Tibial nerve (tissue), 4 donors: ENCODE results near the gene PRODH2. TPM values are rescaled to one million over a fixed set of nuclear protein-coding genes. Genes with fewer than 3 reads are reported as not detected.

Experiments used
- DNase-seq, 2 donors: peaks; one replicate each; pipeline ENCODE4 v3.0.0-alpha.2; 2019; ENCODE audit warnings: low spot score in 2 of 2
- H3K27ac ChIP-seq, 4 donors: fragments of 200-600 bp; sonication (generic) in 3 of 4; one replicate each; pipeline ENCODE4 v1.5.1; 2017 to 2019; ENCODE audit warnings: mild to moderate bottlenecking in 1 of 4
- H3K27me3 ChIP-seq, 2 donors: fragments of 200-600 bp; sonication (generic) in 1 of 2; one replicate each; pipeline versions ENCODE4 v1.5.1 to v1.6.0; 2017 to 2019
- H3K36me3 ChIP-seq, 3 donors: fragments of 200-600 bp; sonication (generic); one replicate each; pipeline ENCODE4 v1.5.1; 2018 to 2019
- H3K4me1 ChIP-seq, 4 donors: fragments of 200-600 bp; sonication (generic) in 3 of 4; one replicate each; pipeline ENCODE4 v1.5.1; 2017 to 2019
- H3K4me3 ChIP-seq, 4 donors: fragments of 200-600 bp; sonication (generic) in 3 of 4; one replicate each; pipeline ENCODE4 v1.5.1; 2017 to 2019; ENCODE audit warnings: mild to moderate bottlenecking in 1 of 4, moderate library complexity in 1 of 4
- H3K9me3 ChIP-seq, 4 donors: fragments of 200-600 bp; sonication (generic) in 3 of 4; one replicate each; pipeline ENCODE4 v1.5.1; 2017 to 2019
- CTCF ChIP-seq, 5 experiments: fragments of 200-600 bp in 3 of 5; fragments of 450-650 bp in 2 of 5; sonication (generic) in 3 of 5; IDR thresholded peaks; one replicate each; pipeline ENCODE4 v1.5.1; 2016 to 2019; ENCODE audit warnings: antibody characterized with exemption in 5 of 5, mild to moderate bottlenecking in 3 of 5, moderate library complexity in 2 of 5
- EP300 ChIP-seq, 2 donors: sonication (generic); formaldehyde crosslinking; IDR thresholded peaks; one replicate each; pipeline ENCODE4 v1.6.1; 2017; ENCODE audit warnings: antibody characterized with exemption in 2 of 2, mild to moderate bottlenecking in 1 of 2
- POLR2A ChIP-seq, 2 donors: fragments of 450-650 bp; IDR thresholded peaks; one replicate each; pipeline ENCODE4 v1.6.1; 2017; ENCODE audit warnings: antibody characterized with exemption in 2 of 2, mild to moderate bottlenecking in 2 of 2, moderate library complexity in 2 of 2
- WGBS, 2 donors: methylation state at CpG; one replicate each; pipeline ENCODE4 v1.1.5; 2018; 5-methylcytosine and 5-hydroxymethylcytosine counted together
- total RNA-seq, 4 donors: library from RNA; depleted of rRNA; stranded (reverse); fragments of >200 nt; gene quantifications; one replicate each; pipeline ENCODE4 v1.1.0, GENCODE V29; 2016

The PRODH2 gene
- total RNA-seq, 4 donors from 2014 or later = not detected

GRCh38 chr19:35790981-35791813, 21.4 kb downstream of the PRODH2 start:
- TF ChIP-seq CTCF (IDR thresholded peaks at IDR 0.05) = no peak
- no peak for TF ChIP-seq EP300 (IDR thresholded peaks at IDR 0.05)
- TF ChIP-seq POLR2A (IDR thresholded peaks at IDR 0.05) = no peak
- Histone ChIP-seq H3K27me3 (peaks cover 0 to 6% of the 10 kb centered on the region in 2 donors), H3K4me1 (no peaks in the 10 kb centered on the region), H3K4me3 (no peak overlapping the region), H3K27ac (no peak overlapping the region), H3K9me3 (no peaks in the 10 kb centered on the region), H3K36me3 (peaks cover 0 to 22% (median 0%) of the 10 kb centered on the region in 3 donors)
- WGBS, 2 donors = 54 to 62% methylated on average over 13 to 17 of the region's 20 CpGs
- DNase-seq = no peak

- no peak overlapping the region for H3K4me3 ChIP-seq
- TF ChIP-seq CTCF (IDR thresholded peaks at IDR 0.05) = no peak
- no peak for TF ChIP-seq EP300 (IDR thresholded peaks at IDR 0.05)
- TF ChIP-seq POLR2A (IDR thresholded peaks at IDR 0.05) = no peak
- no peaks in the 10 kb centered on the region for H3K4me1 ChIP-seq
- DNase-seq = no peak
- no peaks in the 10 kb centered on the region for H3K9me3 ChIP-seq
- peaks cover 0 to 31% (median 0%) of the 10 kb centered on the region in 3 donors for H3K36me3 ChIP-seq
- no peaks in the 10 kb centered on the region for H3K27me3 ChIP-seq
- no peak overlapping the region for H3K27ac ChIP-seq
- WGBS, 2 donors = 72 to 79% methylated on average over 10 to 12 of the region's 19 CpGs
These were observed 22.4 kb downstream of the PRODH2 start for GRCh38 chr19:35789978-35790944.

GRCh38 chr19:35789195-35789977, 23.3 kb downstream of the PRODH2 start:
- TF ChIP-seq EP300 (IDR thresholded peaks at IDR 0.05) (no peak), POLR2A (IDR thresholded peaks at IDR 0.05) (no peak), CTCF (IDR thresholded peaks at IDR 0.05) (no peak)
- Histone ChIP-seq H3K27ac (no peak overlapping the region), H3K9me3 (no peaks in the 10 kb centered on the region), H3K36me3 (peaks cover 0 to 40% (median 0%) of the 10 kb centered on the region in 3 donors), H3K27me3 (no peaks in the 10 kb centered on the region), H3K4me1 (no peaks in the 10 kb centered on the region), H3K4me3 (no peak overlapping the region)
- 75 to 82% methylated on average over 9 to 10 of the region's 11 CpGs for WGBS, 2 donors
- no peak for DNase-seq

GRCh38 chr19:35788205-35788960, 24.3 kb downstream of the PRODH2 start:
- H3K27ac ChIP-seq = no peak overlapping the region
- no peak for TF ChIP-seq EP300 (IDR thresholded peaks at IDR 0.05)
- TF ChIP-seq POLR2A (IDR thresholded peaks at IDR 0.05) = no peak
- no peak for TF ChIP-seq CTCF (IDR thresholded peaks at IDR 0.05)

More at GRCh38 chr19:35788205-35788960, 24.3 kb downstream of the PRODH2 start:
- Histone ChIP-seq H3K4me1 (no peaks in the 10 kb centered on the region), H3K27me3 (no peaks in the 10 kb centered on the region), H3K4me3 (no peak overlapping the region), H3K9me3 (no peaks in the 10 kb centered on the region), H3K36me3 (peaks cover 0 to 50% (median 0%) of the 10 kb centered on the region in 3 donors)
- WGBS, 2 donors = 72 to 75% methylated on average over 12 of the region's 12 CpGs
- DNase-seq = no peak
